Spleen (tissue), 11 donors: ENCODE measurements around the gene GDE1. TPM values are rescaled to one million over a fixed set of nuclear protein-coding genes. Genes with fewer than 3 reads are reported as not detected.

ENCODE experiments used
- DNase-seq: peaks from one replicate; pipeline ENCODE4 v3.0.0-alpha.2; 2020
- H3K27ac ChIP-seq, 8 donors: fragments of 200-600 bp; sonication (generic) in 7 of 8; 1 replicate in 4 of 8; 2 replicates in 4 of 8; pipeline versions ENCODE4 v1.5.0 to v1.8.0; 2016 to 2021; ENCODE audit warnings: inconsistent platforms in 4 of 8, mild to moderate bottlenecking in 4 of 8, moderate library complexity in 1 of 8
- H3K27me3 ChIP-seq, 7 donors: fragments of 200-600 bp; sonication (generic) in 6 of 7; replicated peaks in 1 of 7; 1 replicate in 4 of 7; 2 replicates in 3 of 7; pipeline versions ENCODE4 v1.5.0 to v1.8.0; 2016 to 2021; ENCODE audit warnings: inconsistent platforms in 3 of 7, mild to moderate bottlenecking in 1 of 7
- H3K36me3 ChIP-seq, 6 donors: fragments of 200-600 bp; sonication (generic) in 5 of 6; 1 replicate in 4 of 6; 2 replicates in 2 of 6; pipeline versions ENCODE4 v1.5.0 to v1.8.0; 2016 to 2021; ENCODE audit warnings: inconsistent platforms in 2 of 6
- H3K4me1 ChIP-seq, 6 donors: fragments of 200-600 bp; sonication (generic) in 5 of 6; 1 replicate in 3 of 6; 2 replicates in 3 of 6; pipeline versions ENCODE4 v1.5.0 to v1.8.0; 2016 to 2021; ENCODE audit warnings: inconsistent platforms in 3 of 6
- H3K4me3 ChIP-seq, 8 donors: fragments of 200-600 bp; sonication (generic) in 7 of 8; 1 replicate in 4 of 8; 2 replicates in 4 of 8; pipeline versions ENCODE4 v1.5.0 to v1.8.0; 2016 to 2021; ENCODE audit warnings: inconsistent platforms in 4 of 8, mild to moderate bottlenecking in 4 of 8, moderate library complexity in 2 of 8
- H3K9me3 ChIP-seq, 8 donors: fragments of 200-600 bp; sonication (generic) in 7 of 8; 1 replicate in 4 of 8; 2 replicates in 4 of 8; pipeline versions ENCODE4 v1.5.0 to v1.8.0; 2016 to 2021; ENCODE audit warnings: inconsistent platforms in 4 of 8
- CTCF ChIP-seq, 11 experiments: fragments of 200-600 bp in 7 of 11; fragments of 450-650 bp in 4 of 11; sonication (generic) in 4 of 11; IDR thresholded peaks in 8 of 11; conservative IDR thresholded peaks in 3 of 11; 1 replicate in 7 of 11; 2 replicates in 4 of 11; pipeline versions ENCODE4 v1.4.0 to v1.8.0; 2016 to 2021; ENCODE audit warnings: antibody characterized with exemption in 11 of 11, inconsistent platforms in 4 of 11, mild to moderate bottlenecking in 1 of 11
- POLR2A ChIP-seq, 3 donors: fragments of 450-650 bp; IDR thresholded peaks; one replicate each; pipeline ENCODE4 v1.5.1; 2017; ENCODE audit warnings: antibody characterized with exemption in 3 of 3, mild to moderate bottlenecking in 1 of 3
- POLR2AphosphoS5 ChIP-seq, 3 donors: sonication (generic); formaldehyde crosslinking; IDR thresholded peaks; one replicate each; pipeline ENCODE4 v1.5.1; 2017; ENCODE audit warnings: antibody characterized with exemption in 3 of 3
- WGBS, 5 donors: extraction: QIAGEN DNeasy Blood & Tissue Kit in 3 of 5; methylation state at CpG; one replicate each; pipeline versions ENCODE4 v1.1.5 to v1.1.7; 2013 to 2018; 5-methylcytosine and 5-hydroxymethylcytosine counted together
- intact Hi-C: fragments of 100-400 bp; cut with DNase I; formaldehyde crosslinking; loops from one replicate; pipeline ENCODE4 v1.15.0; 2023; ENCODE audit warnings: low total_unique reads
- polyA plus RNA-seq, 3 donors: library from polyadenylated mRNA; stranded (reverse); fragments of 200-250 nt; gene quantifications; one replicate each; pipeline ENCODE4 v1.2.1, GENCODE V29; 2013
- total RNA-seq, 7 donors: library from RNA; depleted of rRNA in 3 of 7; stranded (reverse); fragments of >200 nt in 3 of 7; fragmentation: NEBNext Ultra II Directional in 4 of 7; extraction: Animal tissue kit (Norgen Biotek cat#: 25700) in 4 of 7; gene quantifications; one replicate each; pipeline versions ENCODE4 v1.1.0 to v1.2.1, GENCODE V29; 2016 to 2021
- donor health status: healthy with polysubstance abuse.
- donor health status: DM: no; HTN: no; CAD: no; lungs with moderate emphysema.
- donor health status: DM: no; HTN: no; CAD: no.
- donor health status: Bipolar disorder and iron deficiency.
- donor health status: healthy.
- donor health status: DM: no; HTN: no; CAD: no.
- donor health status: DM: yes; HTN: yes; CAD: no.

The GDE1 gene
- total and polyA plus RNA-seq, 10 donors = 13.5 to 40.5 (median 28.4) TPM

- intact Hi-C loops = no loop called here
- Histone ChIP-seq H3K27ac (no peak overlapping the region), H3K4me3 (no peak overlapping the region), H3K27me3 (no peaks in the 10 kb centered on the region), H3K36me3 (no peaks in the 10 kb centered on the region), H3K9me3 (no peaks in the 10 kb centered on the region), H3K4me1 (no peaks in the 10 kb centered on the region)
- no peak for DNase-seq
- TF ChIP-seq POLR2AphosphoS5 (IDR thresholded peaks at IDR 0.05) (no peak), POLR2A (IDR thresholded peaks at IDR 0.05) (no peak), CTCF (IDR thresholded peaks at IDR 0.05 in 8 of 11, conservative IDR thresholded peaks at IDR 0.05 in 3 of 11) (no peak)
- WGBS, 5 donors = 88 to 96% (median 92%) methylated on average over 5 of the region's 5 CpGs
These were observed 36.3 kb downstream of the GDE1 start for GRCh38 chr16:19485611-19486010.

- no peaks in the 10 kb centered on the region for H3K4me1 ChIP-seq
- H3K36me3 ChIP-seq = no peaks in the 10 kb centered on the region
- TF ChIP-seq POLR2A (IDR thresholded peaks at IDR 0.05) = no peak
- no peak for TF ChIP-seq POLR2AphosphoS5 (IDR thresholded peaks at IDR 0.05)
- no peak for TF ChIP-seq CTCF (IDR thresholded peaks at IDR 0.05 in 8 of 11, conservative IDR thresholded peaks at IDR 0.05 in 3 of 11)
- intact Hi-C loops = no loop called here
- 81 to 94% (median 92%) methylated on average over 3 of the region's 3 CpGs for WGBS, 5 donors
- H3K27me3 ChIP-seq = no peaks in the 10 kb centered on the region
- no peaks in the 10 kb centered on the region for H3K9me3 ChIP-seq
- H3K27ac ChIP-seq = no peak overlapping the region
- no peak overlapping the region for H3K4me3 ChIP-seq
- no peak for DNase-seq
These were observed 37.8 kb downstream of the GDE1 start for GRCh38 chr16:19484096-19484495.

- WGBS, 5 donors = 82 to 94% (median 93%) methylated on average over 1 of the region's 1 CpG
- Histone ChIP-seq H3K4me3 (no peak overlapping the region), H3K4me1 (no peaks in the 10 kb centered on the region), H3K36me3 (no peaks in the 10 kb centered on the region), H3K27ac (no peak overlapping the region), H3K9me3 (no peaks in the 10 kb centered on the region), H3K27me3 (peaks cover 0 to 4% (median 0%) of the 10 kb centered on the region in 7 donors)
- no peak for DNase-seq
- intact Hi-C loops = no loop called here
- TF ChIP-seq POLR2A (IDR thresholded peaks at IDR 0.05) = no peak
- no peak for TF ChIP-seq POLR2AphosphoS5 (IDR thresholded peaks at IDR 0.05)
- no peak for TF ChIP-seq CTCF (IDR thresholded peaks at IDR 0.05 in 8 of 11, conservative IDR thresholded peaks at IDR 0.05 in 3 of 11)
These were observed 39.6 kb downstream of the GDE1 start for GRCh38 chr16:19482291-19482690.

GRCh38 chr16:19481769-19482168 is 40.1 kb downstream of the GDE1 start:
- H3K27ac ChIP-seq = no peak overlapping the region
- no peak for TF ChIP-seq POLR2A (IDR thresholded peaks at IDR 0.05)
- TF ChIP-seq CTCF (IDR thresholded peaks at IDR 0.05 in 8 of 11, conservative IDR thresholded peaks at IDR 0.05 in 3 of 11) = no peak
- TF ChIP-seq POLR2AphosphoS5 (IDR thresholded peaks at IDR 0.05) = no peak
- no peaks in the 10 kb centered on the region for H3K9me3 ChIP-seq
- H3K4me1 ChIP-seq = no peaks in the 10 kb centered on the region
- intact Hi-C loops = no loop called here
- no peak overlapping the region for H3K4me3 ChIP-seq
- H3K36me3 ChIP-seq = no peaks in the 10 kb centered on the region
- 84 to 92% (median 89%) methylated on average over 5 of the region's 5 CpGs for WGBS, 5 donors
- peaks cover 0 to 4% (median 0%) of the 10 kb centered on the region in 7 donors for H3K27me3 ChIP-seq
- DNase-seq = no peak
